GM13977 (cell line): ENCODE results near the gene ATXN10.
"Not testable (repeated sequence)": the region's sequence is repeated elsewhere in the genome, so short reads cannot be mapped to it uniquely, and the experiment has no call there.

ENCODE experiments used
- DNase-seq: peaks from one replicate; pipeline ENCODE4 v3.0.0; 2012; ENCODE audit warnings: low spot score
- CTCF ChIP-seq: IDR thresholded peaks from 2 replicates; pipeline ENCODE4 v1.5.1; 2012; ENCODE audit warnings: mild to moderate bottlenecking, control low read depth; ENCODE audit not compliant: insufficient read depth; ENCODE audit errors: extremely low read depth, missing control alignments
- in situ Hi-C: fragments of 300-500 bp; cut with MboI; formaldehyde crosslinking; loops from one replicate; pipeline ENCODE4 v1.12.0; 2022; ENCODE audit warnings: low sequenced_read_pairs, low pct_unique_long_range_greater_than_20kb, mixed read lengths, inconsistent platforms; ENCODE audit not compliant: unreplicated experiment

Gene ATXN10

GRCh38 chr22:45793161-45793560 is 121.5 kb downstream of the ATXN10 start:
- in situ Hi-C loops = no loop called here
- no peak for TF ChIP-seq CTCF
- DNase-seq = no peak

GRCh38 chr22:45793892-45794291 is 122.3 kb downstream of the ATXN10 start:
- TF ChIP-seq CTCF = no peak
- in situ Hi-C loops = no loop called here
- DNase-seq = no peak

GRCh38 chr22:45796009-45796408 is 124.4 kb downstream of the ATXN10 start:
- DNase-seq, in situ Hi-C loops: not testable (repeated sequence)

GRCh38 chr22:45799291-45799690 is 127.7 kb downstream of the ATXN10 start:
- DNase-seq = no peak
- TF ChIP-seq CTCF = no peak
- in situ Hi-C loops = no loop called here

GRCh38 chr22:45802054-45802453 is 130.4 kb downstream of the ATXN10 start:
- in situ Hi-C loops = no loop called here
- DNase-seq = no peak
- no peak for TF ChIP-seq CTCF

GRCh38 chr22:45804319-45804985 is 132.8 kb downstream of the ATXN10 start:
- DNase-seq = no peak
- in situ Hi-C loops = no loop called here
- TF ChIP-seq CTCF = no peak

- TF ChIP-seq CTCF = no peak
- in situ Hi-C loops = no loop called here
- no peak for DNase-seq
Observed at GRCh38 chr22:45804986-45805325, 133.3 kb downstream of the ATXN10 start.
